ENCODE results near the gene SMIM32.

DNA sequence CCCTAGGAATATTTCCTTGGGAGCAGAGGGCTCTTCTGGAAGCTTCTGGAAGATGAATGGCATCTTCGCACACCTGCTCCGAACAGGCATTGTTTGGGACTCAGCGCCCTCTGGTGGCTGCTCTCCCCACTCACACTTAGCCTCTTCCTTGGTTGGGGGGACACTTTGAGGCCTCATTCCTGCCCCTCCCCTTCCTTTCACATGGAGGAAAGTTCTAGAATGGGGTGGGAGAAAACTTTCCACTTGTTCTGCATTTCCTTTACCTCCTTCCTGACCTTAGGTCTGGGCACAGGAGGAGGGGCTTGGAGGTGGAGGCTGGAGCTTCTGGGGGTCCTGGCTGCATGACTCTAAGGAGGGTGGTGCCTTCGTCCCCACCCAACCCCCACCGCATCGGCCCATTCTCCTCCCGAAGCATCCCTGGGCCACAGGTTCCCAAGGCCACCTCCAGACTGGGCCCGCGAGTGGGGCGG is 19.3 kb upstream of the SMIM32 start:
- TF ChIP-seq, protein P1, sequence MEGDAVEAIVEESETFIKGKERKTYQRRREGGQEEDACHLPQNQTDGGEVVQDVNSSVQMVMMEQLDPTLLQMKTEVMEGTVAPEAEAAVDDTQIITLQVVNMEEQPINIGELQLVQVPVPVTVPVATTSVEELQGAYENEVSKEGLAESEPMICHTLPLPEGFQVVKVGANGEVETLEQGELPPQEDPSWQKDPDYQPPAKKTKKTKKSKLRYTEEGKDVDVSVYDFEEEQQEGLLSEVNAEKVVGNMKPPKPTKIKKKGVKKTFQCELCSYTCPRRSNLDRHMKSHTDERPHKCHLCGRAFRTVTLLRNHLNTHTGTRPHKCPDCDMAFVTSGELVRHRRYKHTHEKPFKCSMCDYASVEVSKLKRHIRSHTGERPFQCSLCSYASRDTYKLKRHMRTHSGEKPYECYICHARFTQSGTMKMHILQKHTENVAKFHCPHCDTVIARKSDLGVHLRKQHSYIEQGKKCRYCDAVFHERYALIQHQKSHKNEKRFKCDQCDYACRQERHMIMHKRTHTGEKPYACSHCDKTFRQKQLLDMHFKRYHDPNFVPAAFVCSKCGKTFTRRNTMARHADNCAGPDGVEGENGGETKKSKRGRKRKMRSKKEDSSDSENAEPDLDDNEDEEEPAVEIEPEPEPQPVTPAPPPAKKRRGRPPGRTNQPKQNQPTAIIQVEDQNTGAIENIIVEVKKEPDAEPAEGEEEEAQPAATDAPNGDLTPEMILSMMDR (conservative IDR thresholded peaks at IDR 0.05; ENCODE audit: low read length), result peak; percentile 98
- TF ChIP-seq EZH2phosphoT487 (IDR thresholded peaks at IDR 0.05; ENCODE audit: borderline replicate concordance, low read depth, low read length), result no peak

Measured in OCI-LY7 (cell line).